WTC11 (cell line): ENCODE results near the gene FGF3. TPM values are rescaled to one million over a fixed set of nuclear protein-coding genes. Genes with fewer than 3 reads are reported as not detected.

Source experiments
- ATAC-seq: fragments of 200-7000 bp; cut with Tn5 transposase; 2 replicates; pipeline ENCODE4 v1.10.0; 2021; ENCODE audit warnings: mild to moderate bottlenecking, moderate library complexity
- CTCF ChIA-PET: fragments of 300-600 bp; sonication (Branson Sonifier 250); formaldehyde crosslinking; loops from one replicate; lab custom pipeline; 2021; ENCODE audit warnings: antibody characterized with exemption; lab: Charles Lee
- POLR2A ChIA-PET: fragments of 350-600 bp; sonication (Branson Sonifier 250); formaldehyde crosslinking; loops from one replicate; lab custom pipeline; 2021; ENCODE audit warnings: antibody characterized with exemption; lab: Charles Lee
- DNase-seq: peaks from one replicate; pipeline ENCODE4 v3.0.0; 2021; ENCODE audit warnings: low spot score
- H3K27ac Mint-ChIP-seq: 2 replicates; pipeline ENCODE4 v1.8.0; 2021; ENCODE audit warnings: mixed read lengths
- H3K27me3 Mint-ChIP-seq: 2 replicates; pipeline ENCODE4 v1.8.0; 2021; ENCODE audit warnings: low read depth, mild to moderate bottlenecking, moderate library complexity, mixed read lengths
- H3K36me3 Mint-ChIP-seq: 2 replicates; pipeline ENCODE4 v1.8.0; 2021; ENCODE audit warnings: mixed read lengths
- H3K4me1 Mint-ChIP-seq: 2 replicates; pipeline ENCODE4 v1.8.0; 2022; ENCODE audit warnings: mixed read lengths
- H3K4me3 Mint-ChIP-seq: 2 replicates; pipeline ENCODE4 v1.8.0; 2021; ENCODE audit warnings: mild to moderate bottlenecking, moderate library complexity, mixed read lengths
- H3K9me3 Mint-ChIP-seq: 2 replicates; pipeline ENCODE4 v1.8.0; 2021; ENCODE audit warnings: mixed read lengths
- AFF4 ChIP-seq: sonication (generic); formaldehyde crosslinking; IDR thresholded peaks from 2 replicates; pipeline ENCODE4 v1.8.1; 2023; ENCODE audit warnings: mild to moderate bottlenecking, missing genetic modification reagents, borderline replicate concordance
- ARID4B ChIP-seq: sonication (generic); formaldehyde crosslinking; IDR thresholded peaks from 2 replicates; pipeline ENCODE4 v1.8.0; 2023; ENCODE audit warnings: missing genetic modification reagents, mild to moderate bottlenecking, borderline replicate concordance
- ATF3 ChIP-seq: sonication (generic); formaldehyde crosslinking; conservative IDR thresholded peaks from 2 replicates; pipeline ENCODE4 v1.8.1; 2022; ENCODE audit warnings: mild to moderate bottlenecking, missing genetic modification reagents
- FOXP4 ChIP-seq: sonication (generic); formaldehyde crosslinking; IDR thresholded peaks from 2 replicates; pipeline ENCODE4 v1.8.0; 2022; ENCODE audit warnings: mild to moderate bottlenecking, missing genetic modification reagents
- HMGA2 ChIP-seq: fragments of 250-450 bp; sonication (Bioruptor Pico); IDR thresholded peaks from 2 replicates; pipeline ENCODE4 v1.4.0; 2021; ENCODE audit warnings: mild to moderate bottlenecking, moderate library complexity
- JUN ChIP-seq: sonication (generic); formaldehyde crosslinking; IDR thresholded peaks from 2 replicates; pipeline ENCODE4 v1.8.0; 2023; ENCODE audit warnings: mild to moderate bottlenecking, missing genetic modification reagents
- KAT7 ChIP-seq: sonication (generic); formaldehyde crosslinking; IDR thresholded peaks from 2 replicates; pipeline ENCODE4 v1.8.1; 2023; ENCODE audit warnings: missing genetic modification reagents, mild to moderate bottlenecking, borderline replicate concordance
- NFYB ChIP-seq: sonication (generic); formaldehyde crosslinking; conservative IDR thresholded peaks from 2 replicates; pipeline ENCODE4 v1.8.0; 2022; ENCODE audit warnings: low read depth, missing genetic modification reagents
- NR2C2 ChIP-seq: sonication (generic); formaldehyde crosslinking; IDR thresholded peaks from 2 replicates; pipeline ENCODE4 v1.8.0; 2022; ENCODE audit warnings: mild to moderate bottlenecking, missing genetic modification reagents
- USF1 ChIP-seq: sonication (generic); formaldehyde crosslinking; IDR thresholded peaks from 2 replicates; pipeline ENCODE4 v1.8.0; 2022; ENCODE audit warnings: mild to moderate bottlenecking, missing genetic modification reagents
- ZMAT4 ChIP-seq: fragments of 250-450 bp; sonication (Bioruptor Pico); IDR thresholded peaks from 2 replicates; pipeline ENCODE4 v1.9.0; 2021; ENCODE audit warnings: mild to moderate bottlenecking
- ZNF263 ChIP-seq: sonication (generic); formaldehyde crosslinking; IDR thresholded peaks from 2 replicates; pipeline ENCODE4 v1.8.1; 2022; ENCODE audit warnings: low read depth, mild to moderate bottlenecking, moderate library complexity, missing genetic modification reagents
- total RNA-seq: library from RNA; stranded (reverse); gene quantifications from 3 replicates; pipeline ENCODE4 v1.2.3, GENCODE V29; 2021

The FGF3 gene
- total RNA-seq, 1 experiment from 2014 or later, result not detected

GRCh38 chr11:69788956-69789355 is 30.3 kb downstream of the FGF3 start (continued):
- TF ChIP-seq ARID4B (CRISPR knock-in tag) (no peak), ZNF263 (CRISPR knock-in tag) (no peak), ZMAT4 (CRISPR knock-in tag) (no peak), JUN (CRISPR knock-in tag) (no peak), AFF4 (no peak), USF1 (CRISPR knock-in tag) (no peak), NFYB (no peak)

- H3K36me3 Mint-ChIP-seq, result no peaks in the 10 kb centered on the region
- H3K27me3 Mint-ChIP-seq, result no peaks in the 10 kb centered on the region
- ChIA-PET POLR2A (no interaction called here), CTCF (interaction anchor here (1.0 to 2.1 kb wide), 9 partner anchors 9 to 127 kb away, joined by 3 to 8 read pairs (median 4); partner anchors contain the start of gene FGF4)
- ATAC-seq, result no peak; the same call in 1 of the 2 replicates
- TF ChIP-seq KAT7 (CRISPR knock-in tag), result no peak
- TF ChIP-seq NR2C2 (CRISPR knock-in tag), result no peak
- TF ChIP-seq HMGA2 (CRISPR knock-in tag), result no peak
- TF ChIP-seq ATF3 (CRISPR knock-in tag), result no peak
- TF ChIP-seq FOXP4, result no peak
- peaks cover 8% of the 10 kb centered on the region for H3K4me1 Mint-ChIP-seq
- 0 out of 2 replicates have a peak, but pooled peaks cover under 1% of the 10 kb centered on the region for H3K9me3 Mint-ChIP-seq
- no peak for DNase-seq
- H3K27ac Mint-ChIP-seq, result no peak overlapping the region
- H3K4me3 Mint-ChIP-seq, result no peak overlapping the region
These were observed 31.3 kb downstream of the FGF3 start for GRCh38 chr11:69787906-69788305.
